ENCODE measurements around the gene MED10. TPM values are rescaled to one million over a fixed set of nuclear protein-coding genes. Genes with fewer than 3 reads are reported as not detected.

Gene MED10
- polyA plus RNA-seq, 1 experiment: 36.3 TPM

GRCh38 chr5:6399980-6400910 is 21.9 kb upstream of the MED10 start:
- DNase-seq (ENCODE audit: low read depth, low spot score): no peak
- Histone ChIP-seq H3K4me3 (ENCODE audit: low read depth, low read length) (no peak overlapping the region), H3K27ac (ENCODE audit: low read depth, low read length) (no peak overlapping the region), H3K9me3 (ENCODE audit: control insufficient read depth, insufficient read depth, low read length) (no peaks in the 10 kb centered on the region; the same call in 1 of the 2 replicates), H3K27me3 (ENCODE audit: control insufficient read depth, insufficient read depth, low read length) (peaks cover 4% of the 10 kb centered on the region)
- CTCF ChIA-PET: no interaction called here
- TF ChIP-seq CTCF (IDR thresholded peaks at IDR 0.05; ENCODE audit: low read depth, low read length): no peak
- POLR2A ChIA-PET: no interaction called here

- POLR2A ChIA-PET: no interaction called here
- Histone ChIP-seq H3K27ac (ENCODE audit: low read depth, low read length) (no peak overlapping the region), H3K9me3 (ENCODE audit: control insufficient read depth, insufficient read depth, low read length) (no peaks in the 10 kb centered on the region; the same call in 1 of the 2 replicates), H3K27me3 (ENCODE audit: control insufficient read depth, insufficient read depth, low read length) (peaks cover 4% of the 10 kb centered on the region), H3K4me3 (ENCODE audit: low read depth, low read length) (no peak overlapping the region)
- no peak for DNase-seq (ENCODE audit: low read depth, low spot score)
- CTCF ChIA-PET: no interaction called here
- no peak for TF ChIP-seq CTCF (IDR thresholded peaks at IDR 0.05; ENCODE audit: low read depth, low read length)
Measured at GRCh38 chr5:6398570-6399230, 20.4 kb upstream of the MED10 start.

- no peak for TF ChIP-seq CTCF (IDR thresholded peaks at IDR 0.05; ENCODE audit: low read depth, low read length)
- no peak overlapping the region for H3K4me3 ChIP-seq (ENCODE audit: low read depth, low read length)
- DNase-seq (ENCODE audit: low read depth, low spot score): no peak
- no peak overlapping the region for H3K27ac ChIP-seq (ENCODE audit: low read depth, low read length)
- POLR2A ChIA-PET: no interaction called here
- CTCF ChIA-PET: no interaction called here
- H3K9me3 ChIP-seq (ENCODE audit: control insufficient read depth, insufficient read depth, low read length): no peaks in the 10 kb centered on the region; the same call in 1 of the 2 replicates
- peaks cover 4% of the 10 kb centered on the region for H3K27me3 ChIP-seq (ENCODE audit: control insufficient read depth, insufficient read depth, low read length)
Measured at GRCh38 chr5:6397536-6398269, 19.4 kb upstream of the MED10 start.

- ChIA-PET CTCF (no interaction called here), POLR2A (no interaction called here)
- Histone ChIP-seq H3K4me3 (ENCODE audit: low read depth, low read length) (no peak overlapping the region), H3K9me3 (ENCODE audit: control insufficient read depth, insufficient read depth, low read length) (no peaks in the 10 kb centered on the region; the same call in 1 of the 2 replicates), H3K27ac (ENCODE audit: low read depth, low read length) (no peak overlapping the region), H3K27me3 (ENCODE audit: control insufficient read depth, insufficient read depth, low read length) (peaks cover 2% of the 10 kb centered on the region)
- TF ChIP-seq CTCF (IDR thresholded peaks at IDR 0.05; ENCODE audit: low read depth, low read length): no peak
- no peak for DNase-seq (ENCODE audit: low read depth, low spot score)
Measured at GRCh38 chr5:6396836-6397535, 18.6 kb upstream of the MED10 start.
